Neural cell (in vitro differentiated cells): ENCODE data around the gene TMEM196.

ENCODE experiments used
- CTCF ChIP-seq: fragments of 450-650 bp; IDR thresholded peaks from 2 replicates; pipeline ENCODE4 v1.5.1; 2014; ENCODE audit warnings: antibody characterized with exemption, mild to moderate bottlenecking, moderate library complexity; ENCODE audit not compliant: poor library complexity, severe bottlenecking
- EP300 ChIP-seq: fragments of 450-650 bp; conservative IDR thresholded peaks from 2 replicates; pipeline ENCODE4 v1.6.1; 2014; ENCODE audit warnings: antibody characterized with exemption, mild to moderate bottlenecking, moderate library complexity; ENCODE audit not compliant: poor library complexity, severe bottlenecking
- EZH2 ChIP-seq: fragments of 200-600, 300-800 bp; shearing (Covaris generic), sonication (generic); IDR thresholded peaks from 2 replicates; pipeline ENCODE4 v1.6.1; 2014; ENCODE audit warnings: antibody characterized with exemption, low read length, borderline replicate concordance, mild to moderate bottlenecking; ENCODE audit not compliant: insufficient read depth, poor library complexity, severe bottlenecking
- MXI1 ChIP-seq: fragments of 450-650 bp; conservative IDR thresholded peaks from 2 replicates; pipeline ENCODE4 v1.6.1; 2014; ENCODE audit warnings: antibody characterized with exemption, mild to moderate bottlenecking; ENCODE audit not compliant: poor library complexity, severe bottlenecking
- POLR2AphosphoS5 ChIP-seq: IDR thresholded peaks from 2 replicates; pipeline ENCODE4 v1.6.1; 2012
- RAD21 ChIP-seq: fragments of 450-650 bp; conservative IDR thresholded peaks from 2 replicates; pipeline ENCODE4 v1.6.1; 2014; ENCODE audit warnings: antibody characterized with exemption, mild to moderate bottlenecking, moderate library complexity

GRCh38 chr7:19816128-19816527, 42.7 kb upstream of the TMEM196 start:
- no peak for TF ChIP-seq CTCF
- TF ChIP-seq POLR2AphosphoS5 = no peak
- TF ChIP-seq RAD21 = no peak
- no peak for TF ChIP-seq EZH2
- TF ChIP-seq EP300 = no peak
- TF ChIP-seq MXI1 = no peak
